Esophagus squamous epithelium (tissue), 4 donors: ENCODE results near the gene USH2A.

Experiments used
- CTCF ChIP-seq, 6 experiments: fragments of 450-650 bp in 4 of 6; fragments of 200-600 bp in 2 of 6; sonication (generic) in 2 of 6; IDR thresholded peaks; one replicate each; pipeline ENCODE4 v1.5.1; 2016 to 2019; ENCODE audit warnings: antibody characterized with exemption in 6 of 6, mild to moderate bottlenecking in 4 of 6, moderate library complexity in 4 of 6
- POLR2A ChIP-seq, 4 donors: fragments of 450-650 bp; IDR thresholded peaks; one replicate each; pipeline ENCODE4 v1.6.1; 2017; ENCODE audit warnings: antibody characterized with exemption in 4 of 4, mild to moderate bottlenecking in 4 of 4, moderate library complexity in 3 of 4

- TF ChIP-seq CTCF (IDR thresholded peaks at IDR 0.05): no peak
- no peak for TF ChIP-seq POLR2A (IDR thresholded peaks at IDR 0.05)
These were observed 547.5 kb downstream of the USH2A start for GRCh38 chr1:215875712-215876111.
